Fibroblast of mammary gland (primary cell): ENCODE results near the gene GADD45GIP1.
"Not testable (repeated sequence)": the region's sequence is repeated elsewhere in the genome, so short reads cannot be mapped to it uniquely, and the experiment has no call there.

ENCODE experiments used
- DNase-seq: peaks from one replicate; pipeline ENCODE4 v3.0.0-alpha.2; 2010; ENCODE audit warnings: low read depth
- H3K4me3 ChIP-seq: 2 replicates; pipeline ENCODE4 v1.5.1; 2011; ENCODE audit warnings: low read depth, mild to moderate bottlenecking, low read length, moderate library complexity; ENCODE audit not compliant: control insufficient read depth
- TF ChIP-seq, protein P1 (sequence below): conservative IDR thresholded peaks from 2 replicates; pipeline ENCODE4 v1.5.1; 2011; ENCODE audit warnings: low read depth, low read length, inconsistent platforms; ENCODE audit not compliant: control insufficient read depth, insufficient read depth

The GADD45GIP1 gene

DNA sequence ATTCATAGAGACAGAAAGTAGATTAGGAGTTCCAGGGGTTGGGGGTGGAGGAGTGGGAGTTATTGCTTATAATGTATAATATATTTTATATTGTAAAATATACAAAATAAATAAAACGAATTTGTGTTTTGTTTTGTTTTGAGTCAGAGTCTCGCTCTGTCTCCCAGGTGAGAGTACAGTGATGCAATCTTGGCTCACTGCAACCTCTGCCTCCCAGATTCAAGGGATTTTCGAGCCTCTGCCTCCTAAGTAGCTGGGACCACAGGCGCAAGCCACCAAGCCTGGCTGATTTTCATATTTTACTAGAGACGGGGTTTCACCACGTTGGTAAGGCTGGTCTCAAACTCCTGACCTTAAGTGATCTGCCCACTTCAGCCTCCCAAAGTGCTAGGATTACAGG is 2.5 kb upstream of the GADD45GIP1 start:
- TF ChIP-seq, protein P1, sequence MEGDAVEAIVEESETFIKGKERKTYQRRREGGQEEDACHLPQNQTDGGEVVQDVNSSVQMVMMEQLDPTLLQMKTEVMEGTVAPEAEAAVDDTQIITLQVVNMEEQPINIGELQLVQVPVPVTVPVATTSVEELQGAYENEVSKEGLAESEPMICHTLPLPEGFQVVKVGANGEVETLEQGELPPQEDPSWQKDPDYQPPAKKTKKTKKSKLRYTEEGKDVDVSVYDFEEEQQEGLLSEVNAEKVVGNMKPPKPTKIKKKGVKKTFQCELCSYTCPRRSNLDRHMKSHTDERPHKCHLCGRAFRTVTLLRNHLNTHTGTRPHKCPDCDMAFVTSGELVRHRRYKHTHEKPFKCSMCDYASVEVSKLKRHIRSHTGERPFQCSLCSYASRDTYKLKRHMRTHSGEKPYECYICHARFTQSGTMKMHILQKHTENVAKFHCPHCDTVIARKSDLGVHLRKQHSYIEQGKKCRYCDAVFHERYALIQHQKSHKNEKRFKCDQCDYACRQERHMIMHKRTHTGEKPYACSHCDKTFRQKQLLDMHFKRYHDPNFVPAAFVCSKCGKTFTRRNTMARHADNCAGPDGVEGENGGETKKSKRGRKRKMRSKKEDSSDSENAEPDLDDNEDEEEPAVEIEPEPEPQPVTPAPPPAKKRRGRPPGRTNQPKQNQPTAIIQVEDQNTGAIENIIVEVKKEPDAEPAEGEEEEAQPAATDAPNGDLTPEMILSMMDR = no peak
- H3K4me3 ChIP-seq = no peak overlapping the region
- DNase-seq = no peak

DNA sequence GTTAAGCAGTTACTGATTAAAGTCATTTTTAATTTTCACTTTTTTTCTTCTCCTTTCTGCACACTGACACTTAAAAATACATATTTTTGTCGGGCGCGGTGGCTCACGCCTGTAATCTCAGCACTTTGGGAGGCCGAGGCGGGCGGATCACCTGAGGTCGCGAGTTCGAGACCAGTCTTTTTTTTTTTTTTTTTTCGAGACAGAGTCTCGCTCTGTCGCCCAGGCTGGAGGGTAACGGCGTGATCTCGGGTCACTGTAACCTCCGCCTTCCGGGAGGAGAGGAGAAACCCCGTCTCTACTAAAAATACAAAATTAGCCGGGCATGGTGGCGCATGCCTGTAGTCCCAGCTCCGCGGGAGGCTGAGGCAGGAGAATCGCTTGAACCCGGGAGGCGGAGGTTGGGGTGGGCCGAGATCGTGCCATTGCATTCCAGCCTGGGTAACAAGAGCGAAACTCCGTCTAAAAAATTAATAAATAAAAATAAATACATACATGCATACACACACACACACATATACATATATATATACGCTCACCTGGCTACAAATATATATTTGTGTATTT is 448 bp upstream of the GADD45GIP1 start:
- DNase-seq = not testable (repeated sequence)
- peak overlapping the region; percentile 88 for H3K4me3 ChIP-seq

DNA sequence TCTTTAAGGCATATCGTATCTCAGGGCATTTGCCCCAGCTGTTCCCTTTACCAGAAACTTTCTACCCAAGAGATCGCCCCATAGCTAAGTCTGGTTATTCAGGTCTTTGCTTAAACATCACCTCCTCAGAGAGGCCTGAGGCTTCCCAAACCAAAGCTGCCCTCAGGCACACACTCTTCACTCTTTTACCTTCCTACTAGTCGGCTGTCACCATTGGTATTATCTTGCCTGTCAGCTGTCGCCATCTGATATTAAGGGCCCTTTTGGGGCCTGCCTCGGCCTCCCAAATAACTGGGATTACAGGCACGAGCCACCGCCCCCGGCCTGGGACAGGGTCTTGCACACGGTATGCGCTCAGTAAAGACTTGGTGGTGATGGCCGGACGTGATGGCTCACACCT is 1.0 kb downstream of the GADD45GIP1 start:
- TF ChIP-seq, protein P1 = no peak
- DNase-seq = no peak
- H3K4me3 ChIP-seq = peak overlapping the region; percentile 88

DNA sequence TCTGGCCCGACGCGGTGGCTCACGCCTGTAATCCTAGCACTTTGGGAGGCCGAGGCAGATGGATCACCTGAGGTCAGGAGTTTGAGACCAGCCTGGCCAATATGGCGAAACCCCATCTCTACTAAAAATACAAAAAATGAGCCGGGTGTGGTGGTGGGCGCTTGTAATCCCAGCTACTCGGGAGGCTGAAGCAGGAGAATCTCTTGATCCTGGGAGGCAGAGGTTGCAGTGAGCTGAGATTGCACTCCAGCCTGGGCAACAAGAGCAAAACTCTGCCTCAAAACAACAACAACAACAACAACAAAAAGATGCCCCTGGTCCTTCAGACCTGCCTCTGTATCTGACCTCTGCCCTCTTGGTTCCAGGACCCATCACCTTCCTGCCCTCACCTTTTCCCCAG is 1.4 kb downstream of the GADD45GIP1 start:
- DNase-seq = not testable (repeated sequence)
- H3K4me3 ChIP-seq = peak overlapping the region; percentile 88

DNA sequence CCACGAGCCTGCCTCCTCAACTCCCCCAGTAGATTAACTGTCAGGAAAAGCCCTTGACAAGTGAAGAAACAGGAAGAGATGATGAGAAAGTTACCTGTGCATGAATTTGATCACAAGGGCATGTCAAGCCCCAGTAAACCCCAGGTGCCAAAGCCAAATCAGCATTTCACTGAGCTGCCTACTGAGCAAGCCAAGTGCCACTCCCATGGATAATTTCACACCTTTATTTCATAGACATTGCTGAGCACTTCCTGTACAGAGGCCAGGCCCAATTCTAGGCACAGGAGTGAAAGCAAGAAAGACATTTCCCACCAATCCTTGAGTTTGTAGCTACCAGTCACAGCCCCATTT is 2.4 kb downstream of the GADD45GIP1 start:
- TF ChIP-seq, protein P1 = no peak
- no peak overlapping the region for H3K4me3 ChIP-seq
- DNase-seq = no peak

DNA sequence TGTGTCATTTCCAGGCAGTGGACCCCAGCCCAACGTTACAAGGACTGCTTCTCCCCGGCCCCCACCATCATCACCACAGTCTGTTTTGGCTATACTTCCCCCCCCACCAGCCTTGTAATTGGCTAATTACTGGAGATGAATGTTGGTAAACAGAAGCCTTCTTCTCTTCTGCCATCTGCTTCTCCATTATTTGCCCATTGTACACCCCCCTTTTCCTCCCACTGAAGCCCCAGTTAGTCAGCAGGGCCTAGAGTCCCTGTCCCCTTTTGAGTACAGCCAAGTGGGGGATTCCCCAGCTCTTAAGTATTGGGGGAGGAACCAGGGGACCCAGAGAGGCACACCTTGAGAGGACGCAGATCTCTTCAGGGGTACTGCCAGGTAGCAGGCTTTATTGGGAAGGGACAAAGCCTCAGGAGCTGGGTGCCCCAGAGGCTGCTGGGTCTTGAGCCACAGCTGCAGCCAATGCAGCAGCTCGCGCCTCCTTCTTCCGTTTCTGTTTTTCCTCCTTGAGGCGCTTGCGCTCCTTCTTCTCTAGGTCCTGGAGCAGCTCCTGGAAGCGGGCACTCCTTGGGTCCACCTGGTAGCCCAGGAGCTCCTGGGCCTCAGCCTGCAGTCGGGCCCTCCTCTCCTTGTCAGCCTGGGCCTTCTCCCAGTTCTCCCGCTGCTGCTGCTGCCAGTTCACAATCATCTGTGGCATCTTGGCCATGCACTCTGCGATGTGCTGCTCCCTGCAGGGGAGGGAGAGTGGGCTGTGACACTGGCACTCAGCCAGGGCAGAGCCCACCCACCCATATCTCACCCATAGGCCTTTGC is 3.0 kb downstream of the GADD45GIP1 start:
- H3K4me3 ChIP-seq = no peak overlapping the region
- no peak for DNase-seq
- TF ChIP-seq, protein P1 = no peak

DNA sequence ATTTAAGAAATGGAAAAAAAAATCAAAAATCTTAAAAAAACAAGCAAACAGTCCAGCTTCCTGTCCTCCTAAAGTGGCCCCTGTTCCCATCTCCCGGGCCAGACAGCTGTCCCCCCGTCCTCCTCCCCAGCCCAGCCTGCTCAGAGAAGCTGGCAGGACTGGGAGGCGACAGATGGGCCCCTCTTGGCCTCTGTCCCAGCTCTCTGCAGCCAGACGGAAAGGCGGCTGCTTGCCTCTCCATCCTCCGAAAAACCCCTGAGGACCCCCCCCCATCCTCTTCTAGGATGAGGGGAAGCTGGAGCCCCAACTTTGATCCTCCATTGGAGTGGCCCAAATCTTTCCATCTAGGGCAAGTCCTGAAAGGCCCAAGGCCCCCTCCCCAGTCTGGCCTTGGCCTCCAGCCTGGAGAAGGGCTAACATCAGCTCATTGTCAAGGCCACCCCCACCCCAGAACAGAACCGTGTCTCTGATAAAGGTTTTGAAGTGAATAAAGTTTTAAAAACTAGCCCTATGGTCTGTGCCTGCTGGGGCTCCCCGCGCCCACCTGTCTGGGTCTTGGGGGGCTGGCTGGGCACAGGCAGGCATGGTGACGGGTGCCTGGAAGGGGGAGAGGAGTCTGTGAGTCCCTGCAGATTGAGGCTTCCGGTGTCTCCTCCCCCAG is 3.8 kb downstream of the GADD45GIP1 start:
- TF ChIP-seq, protein P1 = no peak
- DNase-seq = no peak
- H3K4me3 ChIP-seq = no peak overlapping the region
